NCI-H2171 (cell line): ENCODE measurements around the gene PNPLA8.
A peak's percentile ranks its signal among the peaks of the same experiment; 100 is the strongest.
"Not testable (repeated sequence)": the region's sequence is repeated elsewhere in the genome, so short reads cannot be mapped to it uniquely, and the experiment has no call there.

Experiments used
- DNase-seq: peaks from one replicate; lab custom pipeline; 2025; lab: John Stamatoyannopoulos, UW

The PNPLA8 gene

GRCh38 chr7:108479751-108480150 lies 46.2 kb downstream of the PNPLA8 start:
- DNase-seq = no peak

- DNase-seq = no peak
Observed at GRCh38 chr7:108479118-108479517, 46.8 kb downstream of the PNPLA8 start.

GRCh38 chr7:108468246-108468645 lies 57.7 kb downstream of the PNPLA8 start:
- DNase-seq = no peak

GRCh38 chr7:108467391-108467790 lies 58.5 kb downstream of the PNPLA8 start:
- no peak for DNase-seq

- DNase-seq = not testable (repeated sequence)
Observed at GRCh38 chr7:108466322-108466721, 59.6 kb downstream of the PNPLA8 start.

GRCh38 chr7:108464743-108465142 lies 61.2 kb downstream of the PNPLA8 start:
- no peak for DNase-seq

GRCh38 chr7:108463613-108464012 lies 62.3 kb downstream of the PNPLA8 start:
- no peak for DNase-seq

- no peak for DNase-seq
Observed at GRCh38 chr7:108461840-108462239, 64.1 kb downstream of the PNPLA8 start.

- peak; percentile 23 for DNase-seq
Observed at GRCh38 chr7:108460964-108461363, 65.0 kb downstream of the PNPLA8 start.

GRCh38 chr7:108459922-108460551 lies 65.9 kb downstream of the PNPLA8 start:
- DNase-seq = peak; percentile 59

GRCh38 chr7:108457871-108458270 lies 68.1 kb downstream of the PNPLA8 start:
- DNase-seq = no peak

GRCh38 chr7:108456845-108457540 lies 68.9 kb downstream of the PNPLA8 start:
- DNase-seq = no peak

GRCh38 chr7:108455998-108456677 lies 69.8 kb downstream of the PNPLA8 start, which contains the start of gene NRCAM:
TSS of gene NRCAM (minus strand) at chr7:108456436. CDS start at chr7:108240064, 216,372 bp downstream.
- DNase-seq = peak; percentile 95

- DNase-seq = no peak
Observed at GRCh38 chr7:108455551-108455997, 70.4 kb downstream of the PNPLA8 start.

GRCh38 chr7:108454674-108455550 lies 71.0 kb downstream of the PNPLA8 start:
- peak; percentile 62 for DNase-seq

- no peak for DNase-seq
Observed at GRCh38 chr7:108454317-108454673, 71.6 kb downstream of the PNPLA8 start.

GRCh38 chr7:108453320-108453719 lies 72.6 kb downstream of the PNPLA8 start:
- no peak for DNase-seq

GRCh38 chr7:108452707-108453106 lies 73.2 kb downstream of the PNPLA8 start:
- no peak for DNase-seq

GRCh38 chr7:108451296-108451848 lies 74.6 kb downstream of the PNPLA8 start:
- no peak for DNase-seq

GRCh38 chr7:108450160-108450559 lies 75.8 kb downstream of the PNPLA8 start:
- DNase-seq = no peak

GRCh38 chr7:108449521-108449920 lies 76.4 kb downstream of the PNPLA8 start:
- no peak for DNase-seq
